Peyer's patch (tissue), 4 donors: ENCODE measurements around the gene ZNF230. TPM values are rescaled to one million over a fixed set of nuclear protein-coding genes. Genes with fewer than 3 reads are reported as not detected.
A peak's percentile ranks its signal among the peaks of the same experiment; 100 is the strongest.

ENCODE experiments used
- DNase-seq, 3 donors: peaks; one replicate each; pipeline ENCODE4 v3.0.0-alpha.2; 2017 to 2019
- H3K27ac ChIP-seq, 4 donors: fragments of 200-600 bp; sonication (generic); one replicate each; pipeline ENCODE4 v1.5.1; 2016 to 2019
- H3K27me3 ChIP-seq, 2 donors: fragments of 200-600 bp; sonication (generic); one replicate each; pipeline ENCODE4 v1.5.1; 2019
- H3K36me3 ChIP-seq, 3 donors: fragments of 200-600 bp; sonication (generic); one replicate each; pipeline ENCODE4 v1.5.1; 2016 to 2019
- H3K4me1 ChIP-seq, 4 donors: fragments of 200-600 bp; sonication (generic); one replicate each; pipeline ENCODE4 v1.5.1; 2016 to 2019
- H3K4me3 ChIP-seq, 4 donors: fragments of 200-600 bp; sonication (generic); 1 replicate in 3 of 4; 2 replicates in 1 of 4; pipeline ENCODE4 v1.5.1; 2016 to 2019; ENCODE audit warnings: mild to moderate bottlenecking in 1 of 4
- H3K9me3 ChIP-seq, 4 donors: fragments of 200-600 bp; sonication (generic); one replicate each; pipeline ENCODE4 v1.5.1; 2016 to 2019; ENCODE audit warnings: mild to moderate bottlenecking in 1 of 4
- CTCF ChIP-seq, 6 experiments: fragments of 450-650 bp in 4 of 6; fragments of 200-600 bp in 2 of 6; sonication (generic) in 1 of 6; IDR thresholded peaks; one replicate each; pipeline ENCODE4 v1.5.1; 2017 to 2019; ENCODE audit warnings: antibody characterized with exemption in 6 of 6, mild to moderate bottlenecking in 3 of 6, moderate library complexity in 1 of 6
- POLR2A ChIP-seq, 2 donors: fragments of 450-650 bp; IDR thresholded peaks; one replicate each; pipeline ENCODE4 v1.5.1; 2017; ENCODE audit warnings: antibody characterized with exemption in 2 of 2, mild to moderate bottlenecking in 2 of 2, moderate library complexity in 2 of 2
- total RNA-seq, 4 donors: library from RNA; depleted of rRNA; stranded (reverse); fragments of >200 nt; gene quantifications; one replicate each; pipeline ENCODE4 v1.1.0, GENCODE V29; 2016

Gene ZNF230
- total RNA-seq: 10 to 100 TPM in 1 of 4 donors, 1 to 10 TPM in 3; 3.3 to 11.2 (median 4.0) TPM

DNA sequence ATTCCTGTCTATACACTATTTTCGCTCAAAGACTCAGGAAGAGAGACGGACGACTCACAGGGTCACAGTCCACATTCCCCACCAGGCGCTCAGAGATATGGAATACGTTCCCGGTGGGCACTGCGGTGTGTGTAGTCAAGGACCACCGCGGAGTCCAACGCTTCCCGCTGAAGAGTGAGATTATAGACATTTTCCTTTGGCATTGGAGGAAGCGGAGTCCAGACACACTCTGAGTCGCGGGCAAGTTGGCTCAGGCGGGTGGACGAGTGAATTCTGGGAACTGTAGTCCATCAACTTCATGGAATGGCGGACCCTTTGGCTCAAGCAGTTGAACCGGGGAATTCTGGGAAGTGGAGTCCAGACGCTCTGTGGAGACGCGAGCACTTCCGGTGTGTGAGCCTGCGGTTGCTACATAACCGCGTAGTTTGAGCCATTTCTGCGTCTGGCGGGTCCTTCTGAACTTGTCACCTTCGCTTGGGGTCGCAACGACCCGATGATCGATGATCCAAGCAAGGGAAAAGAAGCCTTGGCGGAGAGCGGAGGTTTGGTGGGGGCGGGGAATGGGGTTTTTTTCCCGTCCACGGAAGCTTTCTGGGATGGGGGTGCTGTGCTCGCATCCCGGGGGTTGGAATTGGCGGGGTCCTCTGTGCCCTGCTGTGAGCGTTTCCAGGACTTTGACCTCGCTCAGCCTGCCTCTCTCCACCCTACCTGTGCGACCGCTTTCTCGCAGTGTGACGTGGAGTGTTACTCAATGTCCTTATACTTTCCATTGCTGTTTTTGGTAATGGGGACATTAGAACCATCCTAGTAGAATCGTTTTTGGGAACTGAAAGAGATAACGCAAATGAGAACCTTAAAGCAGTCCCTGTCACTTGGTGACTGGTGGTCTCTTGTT is at the start of gene ZNF230:
Gene ZNF230, plus strand, starts transcription at position 392 of the 895 bp plus-strand sequence. CDS start 4,122 bp downstream, outside the sequence.
- no peaks in the 10 kb centered on the region for H3K27me3 ChIP-seq
- peak within 1 kb of the TSS; percentile 71 to 83 (median 78) for H3K27ac ChIP-seq
- peak; percentile 85 to 97 (median 93) for DNase-seq
- H3K9me3 ChIP-seq: peaks cover 0 to under 1% (median 0%) of the 10 kb centered on the region in 4 donors
- peak within 1 kb of the TSS; percentile 53 to 98 (median 90) for H3K4me3 ChIP-seq
- H3K36me3 ChIP-seq: peaks cover 0 to 12% (median 0%) of the 10 kb centered on the region in 3 donors
- TF ChIP-seq POLR2A (IDR thresholded peaks at IDR 0.05) (no peak), CTCF (IDR thresholded peaks at IDR 0.05) (no peak)
- peaks cover 0 to 7% (median 1%) of the 10 kb centered on the region in 4 donors for H3K4me1 ChIP-seq

DNA sequence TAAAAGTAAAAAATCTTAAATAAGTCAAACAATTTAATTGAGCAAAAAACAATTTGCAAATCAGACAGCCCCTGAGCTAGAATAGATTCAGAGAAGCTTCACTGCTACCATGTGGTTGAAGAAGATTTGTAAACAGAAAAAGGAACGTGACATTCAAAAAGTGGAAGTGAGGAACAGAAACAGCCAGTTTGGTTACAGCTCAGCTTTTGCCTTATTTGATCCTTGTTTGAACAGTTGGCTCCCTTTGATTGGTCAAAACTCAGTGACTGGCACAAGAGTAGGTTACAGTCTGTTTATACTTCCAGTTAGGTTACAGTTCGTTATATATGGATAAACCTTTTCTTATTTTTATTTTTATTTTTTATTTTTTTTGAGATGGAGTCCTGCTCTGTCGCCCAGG is 45.9 kb upstream of the ZNF230 start:
- Histone ChIP-seq H3K4me3 (no peak overlapping the region), H3K9me3 (peaks cover 0 to 30% (median 6%) of the 10 kb centered on the region in 4 donors), H3K27me3 (no peaks in the 10 kb centered on the region), H3K4me1 (no peaks in the 10 kb centered on the region), H3K27ac (no peak overlapping the region), H3K36me3 (no peaks in the 10 kb centered on the region)
- no peak for DNase-seq
- TF ChIP-seq POLR2A (IDR thresholded peaks at IDR 0.05): no peak
- TF ChIP-seq CTCF (IDR thresholded peaks at IDR 0.05): no peak

- no peak for TF ChIP-seq CTCF (IDR thresholded peaks at IDR 0.05)
- TF ChIP-seq POLR2A (IDR thresholded peaks at IDR 0.05): no peak
- Histone ChIP-seq H3K4me3 (no peak overlapping the region), H3K4me1 (no peaks in the 10 kb centered on the region), H3K27me3 (no peaks in the 10 kb centered on the region), H3K9me3 (peaks cover 0 to 41% (median 13%) of the 10 kb centered on the region in 4 donors), H3K36me3 (no peaks in the 10 kb centered on the region), H3K27ac (no peak overlapping the region)
- no peak for DNase-seq
Measured at GRCh38 chr19:43957891-43958290, 44.9 kb upstream of the ZNF230 start.

- H3K36me3 ChIP-seq: peaks cover 0 to 16% (median 0%) of the 10 kb centered on the region in 3 donors
- no peaks in the 10 kb centered on the region for H3K27me3 ChIP-seq
- DNase-seq: no peak
- peaks cover 0 to 64% (median 16%) of the 10 kb centered on the region in 4 donors for H3K9me3 ChIP-seq
- no peaks in the 10 kb centered on the region for H3K4me1 ChIP-seq
- no peak overlapping the region for H3K27ac ChIP-seq
- no peak for TF ChIP-seq CTCF (IDR thresholded peaks at IDR 0.05)
- no peak for TF ChIP-seq POLR2A (IDR thresholded peaks at IDR 0.05)
- no peak overlapping the region for H3K4me3 ChIP-seq
Measured at GRCh38 chr19:43960411-43960810, 42.3 kb upstream of the ZNF230 start.

DNA sequence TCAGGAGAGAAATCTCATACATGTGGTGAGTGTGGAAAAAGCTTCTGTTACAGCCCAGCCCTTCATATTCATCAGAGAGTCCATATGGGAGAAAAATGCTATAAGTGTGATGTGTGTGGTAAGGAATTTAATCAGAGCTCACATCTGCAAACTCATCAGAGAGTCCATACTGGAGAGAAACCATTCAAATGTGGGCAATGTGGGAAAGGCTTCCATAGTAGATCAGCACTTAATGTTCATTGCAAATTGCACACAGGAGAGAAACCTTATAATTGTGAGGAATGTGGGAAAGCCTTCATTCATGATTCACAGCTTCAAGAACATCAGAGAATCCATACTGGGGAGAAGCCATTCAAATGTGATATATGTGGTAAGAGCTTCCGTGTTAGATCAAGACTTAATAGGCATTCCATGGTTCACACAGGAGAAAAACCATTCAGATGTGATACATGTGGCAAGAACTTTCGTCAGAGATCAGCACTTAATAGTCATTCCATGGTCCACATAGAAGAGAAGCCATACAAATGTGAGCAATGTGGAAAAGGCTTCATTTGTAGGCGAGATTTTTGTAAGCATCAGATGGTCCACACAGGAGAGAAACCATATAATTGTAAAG is 36.6 kb upstream of the ZNF230 start:
- Histone ChIP-seq H3K27me3 (no peaks in the 10 kb centered on the region), H3K9me3 (peaks cover 0 to 93% (median 28%) of the 10 kb centered on the region in 4 donors), H3K36me3 (peaks cover 0 to 52% (median 4%) of the 10 kb centered on the region in 3 donors), H3K27ac (no peak overlapping the region), H3K4me3 (no peak overlapping the region), H3K4me1 (no peaks in the 10 kb centered on the region)
- no peak for TF ChIP-seq CTCF (IDR thresholded peaks at IDR 0.05)
- no peak for TF ChIP-seq POLR2A (IDR thresholded peaks at IDR 0.05)
- no peak for DNase-seq
